Keratinocyte (primary cell): ENCODE measurements around the gene CNTD1. TPM values are rescaled to one million over a fixed set of nuclear protein-coding genes. Genes with fewer than 3 reads are reported as not detected.

Experiments used
- DNase-seq: peaks from one replicate; pipeline ENCODE4 v3.0.0-alpha.2; 2011; ENCODE audit warnings: low read depth, missing footprints, low spot score
- FAIRE-seq: peaks from 2 replicates; lab custom pipeline; 2011; peaks lifted over from hg19 to GRCh38; lab: Jason Lieb, UNC
- H2AFZ ChIP-seq: 2 replicates; pipeline ENCODE4 v1.6.0; 2012; ENCODE audit warnings: low read length, control low read depth, inconsistent platforms; ENCODE audit not compliant: control insufficient read depth
- H3K27ac ChIP-seq: 2 replicates; pipeline ENCODE4 v1.5.1; 2011; ENCODE audit warnings: low read length; ENCODE audit not compliant: control insufficient read depth, insufficient read depth
- H3K27me3 ChIP-seq: 3 replicates; pipeline ENCODE4 v1.6.0; 2011; ENCODE audit warnings: low read length; ENCODE audit not compliant: control insufficient read depth, insufficient read depth; ENCODE audit errors: extremely low read depth
- H3K36me3 ChIP-seq, 2 experiments: 2 replicates in 1 of 2; 3 replicates in 1 of 2; pipeline ENCODE4 v1.5.1; 2011; ENCODE audit warnings: low read length in 2 of 2, mild to moderate bottlenecking in 1 of 2; ENCODE audit not compliant: control insufficient read depth in 2 of 2, insufficient read depth in 2 of 2; ENCODE audit errors: extremely low read depth in 1 of 2
- H3K4me1 ChIP-seq: 3 replicates; pipeline ENCODE4 v1.5.1; 2011; ENCODE audit warnings: low read length; ENCODE audit not compliant: control insufficient read depth, insufficient read depth; ENCODE audit errors: extremely low read depth
- H3K4me2 ChIP-seq: 3 replicates; pipeline ENCODE4 v1.6.0; 2011; ENCODE audit warnings: low read depth, low read length; ENCODE audit not compliant: control insufficient read depth, insufficient read depth; ENCODE audit errors: extremely low read depth
- H3K4me3 ChIP-seq, 3 experiments: fragments of 200-600 bp in 1 of 3; sonication (generic) in 1 of 3; 2 replicates in 2 of 3; 3 replicates in 1 of 3; pipeline ENCODE4 v1.5.1; 2011 to 2016; ENCODE audit warnings: low read length in 3 of 3, mild to moderate bottlenecking in 3 of 3, control low read depth in 2 of 3, inconsistent platforms in 1 of 3, low read depth in 1 of 3, mixed read lengths in 1 of 3, mixed run types in 1 of 3, moderate library complexity in 1 of 3; ENCODE audit not compliant: control insufficient read depth in 2 of 3, insufficient read depth in 2 of 3; ENCODE audit errors: extremely low read depth in 1 of 3
- H3K79me2 ChIP-seq: 2 replicates; pipeline ENCODE4 v1.6.0; 2012; ENCODE audit warnings: low read length; ENCODE audit not compliant: control insufficient read depth, insufficient read depth
- H3K9ac ChIP-seq: 3 replicates; pipeline ENCODE4 v1.6.0; 2011; ENCODE audit warnings: low read length; ENCODE audit not compliant: control insufficient read depth, insufficient read depth; ENCODE audit errors: extremely low read depth
- H3K9me1 ChIP-seq: 3 replicates; pipeline ENCODE4 v1.6.0; 2011; ENCODE audit warnings: low read length; ENCODE audit not compliant: control insufficient read depth, insufficient read depth; ENCODE audit errors: extremely low read depth
- H3K9me3 ChIP-seq: 2 replicates; pipeline ENCODE4 v1.5.1; 2012; ENCODE audit warnings: low read depth, low read length; ENCODE audit not compliant: control insufficient read depth
- H4K20me1 ChIP-seq: 3 replicates; pipeline ENCODE4 v1.6.0; 2011; ENCODE audit warnings: low read length; ENCODE audit not compliant: control insufficient read depth, insufficient read depth; ENCODE audit errors: extremely low read depth
- CTCF ChIP-seq, 3 experiments: IDR thresholded peaks in 1 of 3; conservative IDR thresholded peaks in 1 of 3; optimal IDR thresholded peaks in 1 of 3; 2 replicates in 2 of 3; 3 replicates in 1 of 3; pipeline versions ENCODE3 to v1.5.1; 2011; ENCODE audit warnings: low read length in 3 of 3, mild to moderate bottlenecking in 3 of 3, moderate library complexity in 2 of 3, control low read depth in 1 of 3, inconsistent platforms in 1 of 3; ENCODE audit not compliant: insufficient read depth in 2 of 3; ENCODE audit errors: extremely low read depth in 1 of 3
- EZH2 ChIP-seq: IDR thresholded peaks from one replicate; pipeline ENCODE4 v1.6.1; 2012; ENCODE audit warnings: inconsistent platforms, mild to moderate bottlenecking, low read length, moderate library complexity
- dilution Hi-C: fragments of 300-500 bp; cut with MboI; formaldehyde crosslinking; loops from one replicate; pipeline ENCODE4 v1.7.0; 2020; ENCODE audit warnings: low sequenced_read_pairs; ENCODE audit not compliant: extremely low pct_ligation_motif_present
- polyA plus RNA-seq, 5 experiments: library from polyadenylated mRNA; depleted of rRNA in 3 of 5; stranded (reverse) in 3 of 5; stranded (forward) in 1 of 5; unstranded in 1 of 5; fragments of >200 nt; gene quantifications; 1 replicate in 1 of 5; 2 replicates in 3 of 5; 3 replicates in 1 of 5; pipeline versions ENCODE4 v1.2.1 to v1.2.3, GENCODE V29; 2011 to 2012; ENCODE audit warnings: missing spikeins in 2 of 5, low read depth in 1 of 5, low replicate concordance in 1 of 5

CNTD1 gene
- polyA plus RNA-seq, 1 donor (not counting 4 experiments of a cell fraction or from before 2014, with no cell fraction given), result not detected

DNA sequence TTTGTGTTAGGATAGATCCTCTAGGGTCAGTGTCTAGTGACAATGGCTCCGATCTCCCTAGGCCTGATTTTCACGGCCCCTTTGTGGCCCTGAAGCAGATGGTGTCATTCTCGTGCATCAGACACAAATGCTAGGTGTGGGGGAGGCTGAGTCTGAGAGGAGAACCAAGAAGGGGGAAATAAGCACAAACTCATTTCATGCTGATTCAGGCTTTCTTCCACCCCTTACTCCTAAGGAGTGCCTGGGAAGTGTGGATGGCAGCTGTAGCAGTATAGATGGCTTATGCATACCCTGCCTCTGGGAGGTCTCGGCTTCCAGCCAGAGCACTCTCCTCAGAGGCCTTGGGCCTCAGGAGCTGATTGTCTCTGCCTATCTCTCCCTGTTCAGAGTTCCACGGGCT, 20.1 kb upstream of the CNTD1 start:
- Histone ChIP-seq H3K9ac (no peak overlapping the region), H3K36me3 (peaks cover 23 to 28% of the 10 kb centered on the region in 2 experiments), H3K4me1 (peaks cover 17% of the 10 kb centered on the region), H3K27me3 (peaks cover 12% of the 10 kb centered on the region), H3K79me2 (peaks cover 4% of the 10 kb centered on the region), H3K4me3 (no peak overlapping the region), H3K4me2 (no peak overlapping the region), H4K20me1 (no peaks in the 10 kb centered on the region), H3K27ac (no peak overlapping the region), H3K9me1 (no peaks in the 10 kb centered on the region), H3K9me3 (no peaks in the 10 kb centered on the region), H2AFZ (no peak overlapping the region)
- FAIRE-seq (no peak), DNase-seq (no peak)
- dilution Hi-C loops, result no loop called here
- TF ChIP-seq EZH2 (no peak), CTCF (optimal IDR thresholded peaks at IDR 0.05 in 1 of 3, IDR thresholded peaks at IDR 0.05 in 1 of 3, conservative IDR thresholded peaks at IDR 0.05 in 1 of 3; ENCODE audit: extremely low read depth in 1 of 3, insufficient read depth in 2 of 3, low read length in 3 of 3) (no peak)

DNA sequence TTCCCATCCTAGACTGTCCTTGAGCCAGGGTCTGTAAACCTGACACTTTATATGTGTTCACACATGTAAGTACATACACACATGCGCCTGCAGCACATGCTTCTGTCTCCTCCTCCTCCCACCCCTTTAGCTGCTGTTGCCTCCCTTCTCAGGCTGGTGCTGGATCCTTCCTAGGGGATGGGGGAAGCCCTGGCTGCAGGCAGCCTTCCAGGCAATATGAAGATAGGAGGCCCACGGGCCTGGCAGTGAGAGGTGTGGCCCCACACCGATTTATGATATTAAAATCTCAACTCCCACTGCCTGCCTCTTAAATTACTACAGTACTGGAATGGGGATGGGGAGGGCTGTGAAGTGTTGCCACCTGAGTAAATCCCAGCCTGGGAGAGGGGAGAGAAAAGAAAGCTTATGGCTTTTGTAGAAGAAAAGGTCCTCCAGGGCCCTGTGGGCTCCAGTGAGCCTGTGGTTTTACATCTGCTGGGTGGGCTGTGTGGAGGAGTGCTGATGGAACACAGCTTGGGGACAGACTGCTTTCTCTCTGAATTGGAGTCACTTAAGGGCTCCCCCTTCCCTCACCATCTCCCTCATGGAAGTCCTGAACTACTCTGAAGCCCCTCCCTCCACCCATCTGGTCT, 19.2 kb upstream of the CNTD1 start:
- no peak for TF ChIP-seq EZH2
- no peak for TF ChIP-seq CTCF (optimal IDR thresholded peaks at IDR 0.05 in 1 of 3, IDR thresholded peaks at IDR 0.05 in 1 of 3, conservative IDR thresholded peaks at IDR 0.05 in 1 of 3; ENCODE audit: extremely low read depth in 1 of 3, insufficient read depth in 2 of 3, low read length in 3 of 3)
- Histone ChIP-seq H3K4me1 (peaks cover 20% of the 10 kb centered on the region), H3K9me1 (no peaks in the 10 kb centered on the region), H3K27ac (no peak overlapping the region), H3K36me3 (peaks cover 23 to 26% of the 10 kb centered on the region in 2 experiments), H3K9ac (no peak overlapping the region), H3K9me3 (no peaks in the 10 kb centered on the region), H3K27me3 (peaks cover 18% of the 10 kb centered on the region), H3K4me3 (no peak overlapping the region), H3K79me2 (no peaks in the 10 kb centered on the region), H3K4me2 (no peak overlapping the region), H4K20me1 (no peaks in the 10 kb centered on the region), H2AFZ (no peak overlapping the region)
- dilution Hi-C loops, result no loop called here
- FAIRE-seq (no peak), DNase-seq (no peak)
